Keratinocyte (primary cell): Measurements from ENCODE around the gene GATAD1. TPM values are rescaled to one million over a fixed set of nuclear protein-coding genes. Genes with fewer than 3 reads are reported as not detected.
"Not testable (repeated sequence)": the region's sequence is repeated elsewhere in the genome, so short reads cannot be mapped to it uniquely, and the experiment has no call there.

ENCODE experiments used
- DNase-seq: peaks from one replicate; pipeline ENCODE4 v3.0.0-alpha.2; 2011; ENCODE audit warnings: low read depth, missing footprints, low spot score
- FAIRE-seq: peaks from 2 replicates; lab custom pipeline; 2011; peaks lifted over from hg19 to GRCh38; lab: Jason Lieb, UNC
- H2AFZ ChIP-seq: 2 replicates; pipeline ENCODE4 v1.6.0; 2012; ENCODE audit warnings: low read length, control low read depth, inconsistent platforms; ENCODE audit not compliant: control insufficient read depth
- H3K27ac ChIP-seq: 2 replicates; pipeline ENCODE4 v1.5.1; 2011; ENCODE audit warnings: low read length; ENCODE audit not compliant: control insufficient read depth, insufficient read depth
- H3K27me3 ChIP-seq: 3 replicates; pipeline ENCODE4 v1.6.0; 2011; ENCODE audit warnings: low read length; ENCODE audit not compliant: control insufficient read depth, insufficient read depth; ENCODE audit errors: extremely low read depth
- H3K36me3 ChIP-seq, 2 experiments: 2 replicates in 1 of 2; 3 replicates in 1 of 2; pipeline ENCODE4 v1.5.1; 2011; ENCODE audit warnings: low read length in 2 of 2, mild to moderate bottlenecking in 1 of 2; ENCODE audit not compliant: control insufficient read depth in 2 of 2, insufficient read depth in 2 of 2; ENCODE audit errors: extremely low read depth in 1 of 2
- H3K4me1 ChIP-seq: 3 replicates; pipeline ENCODE4 v1.5.1; 2011; ENCODE audit warnings: low read length; ENCODE audit not compliant: control insufficient read depth, insufficient read depth; ENCODE audit errors: extremely low read depth
- H3K4me2 ChIP-seq: 3 replicates; pipeline ENCODE4 v1.6.0; 2011; ENCODE audit warnings: low read depth, low read length; ENCODE audit not compliant: control insufficient read depth, insufficient read depth; ENCODE audit errors: extremely low read depth
- H3K4me3 ChIP-seq, 3 experiments: fragments of 200-600 bp in 1 of 3; sonication (generic) in 1 of 3; 2 replicates in 2 of 3; 3 replicates in 1 of 3; pipeline ENCODE4 v1.5.1; 2011 to 2016; ENCODE audit warnings: low read length in 3 of 3, mild to moderate bottlenecking in 3 of 3, control low read depth in 2 of 3, inconsistent platforms in 1 of 3, low read depth in 1 of 3, mixed read lengths in 1 of 3, mixed run types in 1 of 3, moderate library complexity in 1 of 3; ENCODE audit not compliant: control insufficient read depth in 2 of 3, insufficient read depth in 2 of 3; ENCODE audit errors: extremely low read depth in 1 of 3
- H3K79me2 ChIP-seq: 2 replicates; pipeline ENCODE4 v1.6.0; 2012; ENCODE audit warnings: low read length; ENCODE audit not compliant: control insufficient read depth, insufficient read depth
- H3K9ac ChIP-seq: 3 replicates; pipeline ENCODE4 v1.6.0; 2011; ENCODE audit warnings: low read length; ENCODE audit not compliant: control insufficient read depth, insufficient read depth; ENCODE audit errors: extremely low read depth
- H3K9me1 ChIP-seq: 3 replicates; pipeline ENCODE4 v1.6.0; 2011; ENCODE audit warnings: low read length; ENCODE audit not compliant: control insufficient read depth, insufficient read depth; ENCODE audit errors: extremely low read depth
- H3K9me3 ChIP-seq: 2 replicates; pipeline ENCODE4 v1.5.1; 2012; ENCODE audit warnings: low read depth, low read length; ENCODE audit not compliant: control insufficient read depth
- H4K20me1 ChIP-seq: 3 replicates; pipeline ENCODE4 v1.6.0; 2011; ENCODE audit warnings: low read length; ENCODE audit not compliant: control insufficient read depth, insufficient read depth; ENCODE audit errors: extremely low read depth
- EZH2 ChIP-seq: IDR thresholded peaks from one replicate; pipeline ENCODE4 v1.6.1; 2012; ENCODE audit warnings: inconsistent platforms, mild to moderate bottlenecking, low read length, moderate library complexity
- dilution Hi-C: fragments of 300-500 bp; cut with MboI; formaldehyde crosslinking; loops from one replicate; pipeline ENCODE4 v1.7.0; 2020; ENCODE audit warnings: low sequenced_read_pairs; ENCODE audit not compliant: extremely low pct_ligation_motif_present
- polyA plus RNA-seq, 5 experiments: library from polyadenylated mRNA; depleted of rRNA in 3 of 5; stranded (reverse) in 3 of 5; stranded (forward) in 1 of 5; unstranded in 1 of 5; fragments of >200 nt; gene quantifications; 1 replicate in 1 of 5; 2 replicates in 3 of 5; 3 replicates in 1 of 5; pipeline versions ENCODE4 v1.2.1 to v1.2.3, GENCODE V29; 2011 to 2012; ENCODE audit warnings: missing spikeins in 2 of 5, low read depth in 1 of 5, low replicate concordance in 1 of 5
- TF ChIP-seq, protein P1 (sequence below), 3 experiments: IDR thresholded peaks in 1 of 3; conservative IDR thresholded peaks in 1 of 3; optimal IDR thresholded peaks in 1 of 3; 2 replicates in 2 of 3; 3 replicates in 1 of 3; pipeline versions ENCODE3 to v1.5.1; 2011; ENCODE audit warnings: low read length in 3 of 3, mild to moderate bottlenecking in 3 of 3, moderate library complexity in 2 of 3, control low read depth in 1 of 3, inconsistent platforms in 1 of 3; ENCODE audit not compliant: insufficient read depth in 2 of 3; ENCODE audit errors: extremely low read depth in 1 of 3

The GATAD1 gene
- polyA plus RNA-seq, 1 donor (not counting 4 experiments of a cell fraction or from before 2014, with no cell fraction given) = 16.5 TPM

DNA sequence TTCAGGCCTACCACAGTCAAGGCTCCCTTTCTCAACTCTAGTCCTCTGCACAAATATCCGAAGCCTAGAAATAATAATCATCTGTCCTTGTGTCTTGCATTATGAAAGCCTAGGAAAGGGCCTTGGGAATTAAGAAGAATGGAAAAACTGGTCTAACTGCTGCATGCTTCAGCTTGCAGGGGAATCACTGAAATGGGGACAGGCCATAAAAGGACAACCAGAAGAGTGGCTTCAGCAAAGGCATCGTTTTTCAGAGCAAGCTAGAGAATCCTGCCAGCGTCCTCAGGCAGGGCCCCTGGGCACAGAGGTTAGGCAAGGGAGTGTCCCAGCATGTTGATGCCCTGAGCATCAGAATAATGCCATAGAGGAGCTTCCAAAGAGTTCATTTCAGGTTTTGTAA, 17.2 kb downstream of the GATAD1 start:
- Histone ChIP-seq H2AFZ (peak overlapping the region; percentile 11), H3K4me2 (peak overlapping the region; percentile 45), H3K9ac (no peak overlapping the region), H3K9me1 (no peaks in the 10 kb centered on the region), H3K9me3 (no peaks in the 10 kb centered on the region), H3K27ac (no peak overlapping the region), H3K79me2 (no peaks in the 10 kb centered on the region), H3K27me3 (no peaks in the 10 kb centered on the region), H3K4me1 (peaks cover 13% of the 10 kb centered on the region), H3K36me3 (no peaks in the 10 kb centered on the region), H3K4me3 (no peak overlapping the region), H4K20me1 (no peaks in the 10 kb centered on the region)
- dilution Hi-C loops = no loop called here
- DNase-seq (no peak), FAIRE-seq (no peak)
- TF ChIP-seq, protein P1, sequence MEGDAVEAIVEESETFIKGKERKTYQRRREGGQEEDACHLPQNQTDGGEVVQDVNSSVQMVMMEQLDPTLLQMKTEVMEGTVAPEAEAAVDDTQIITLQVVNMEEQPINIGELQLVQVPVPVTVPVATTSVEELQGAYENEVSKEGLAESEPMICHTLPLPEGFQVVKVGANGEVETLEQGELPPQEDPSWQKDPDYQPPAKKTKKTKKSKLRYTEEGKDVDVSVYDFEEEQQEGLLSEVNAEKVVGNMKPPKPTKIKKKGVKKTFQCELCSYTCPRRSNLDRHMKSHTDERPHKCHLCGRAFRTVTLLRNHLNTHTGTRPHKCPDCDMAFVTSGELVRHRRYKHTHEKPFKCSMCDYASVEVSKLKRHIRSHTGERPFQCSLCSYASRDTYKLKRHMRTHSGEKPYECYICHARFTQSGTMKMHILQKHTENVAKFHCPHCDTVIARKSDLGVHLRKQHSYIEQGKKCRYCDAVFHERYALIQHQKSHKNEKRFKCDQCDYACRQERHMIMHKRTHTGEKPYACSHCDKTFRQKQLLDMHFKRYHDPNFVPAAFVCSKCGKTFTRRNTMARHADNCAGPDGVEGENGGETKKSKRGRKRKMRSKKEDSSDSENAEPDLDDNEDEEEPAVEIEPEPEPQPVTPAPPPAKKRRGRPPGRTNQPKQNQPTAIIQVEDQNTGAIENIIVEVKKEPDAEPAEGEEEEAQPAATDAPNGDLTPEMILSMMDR (optimal IDR thresholded peaks at IDR 0.05 in 1 of 3, IDR thresholded peaks at IDR 0.05 in 1 of 3, conservative IDR thresholded peaks at IDR 0.05 in 1 of 3; ENCODE audit: extremely low read depth in 1 of 3, insufficient read depth in 2 of 3, low read length in 3 of 3) = no peak
- TF ChIP-seq EZH2 = no peak

DNA sequence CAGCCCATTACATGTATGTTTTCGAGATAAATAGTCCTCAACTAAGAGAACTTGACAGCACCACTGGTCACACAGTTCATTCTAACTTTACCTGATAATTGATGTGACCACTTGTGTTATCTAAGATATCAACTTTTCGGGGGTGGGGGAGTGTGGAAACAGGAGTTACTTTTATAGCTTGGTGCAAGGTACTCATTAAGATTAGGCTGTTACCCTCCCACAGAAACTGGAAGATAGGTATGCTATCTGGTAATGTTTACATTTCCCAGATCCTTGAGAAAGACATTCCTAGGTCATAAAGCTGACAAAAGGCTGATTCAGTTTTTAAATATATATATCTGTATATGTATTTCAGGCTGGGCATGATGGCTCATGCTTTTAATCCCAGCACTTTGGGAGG, 19.4 kb downstream of the GATAD1 start:
- TF ChIP-seq, protein P1 (optimal IDR thresholded peaks at IDR 0.05 in 1 of 3, IDR thresholded peaks at IDR 0.05 in 1 of 3, conservative IDR thresholded peaks at IDR 0.05 in 1 of 3; ENCODE audit: extremely low read depth in 1 of 3, insufficient read depth in 2 of 3, low read length in 3 of 3) = no peak
- TF ChIP-seq EZH2 = no peak
- H3K4me1 ChIP-seq = peaks cover 8% of the 10 kb centered on the region
- H3K79me2 ChIP-seq = no peaks in the 10 kb centered on the region
- no peak overlapping the region for H3K4me3 ChIP-seq
- H3K9me1 ChIP-seq = no peaks in the 10 kb centered on the region
- H3K27me3 ChIP-seq = no peaks in the 10 kb centered on the region
- dilution Hi-C loops = no loop called here
- H3K4me2 ChIP-seq = no peak overlapping the region
- H2AFZ ChIP-seq = no peak overlapping the region
- H4K20me1 ChIP-seq = no peaks in the 10 kb centered on the region
- no peak overlapping the region for H3K9ac ChIP-seq
- DNase-seq (no peak), FAIRE-seq (no peak)
- no peaks in the 10 kb centered on the region for H3K36me3 ChIP-seq
- no peaks in the 10 kb centered on the region for H3K9me3 ChIP-seq
- no peak overlapping the region for H3K27ac ChIP-seq

- H3K4me3 ChIP-seq, H3K27ac ChIP-seq, H4K20me1 ChIP-seq, H3K27me3 ChIP-seq, H2AFZ ChIP-seq, FAIRE-seq, H3K9ac ChIP-seq, DNase-seq, H3K4me2 ChIP-seq, H3K9me1 ChIP-seq, H3K4me1 ChIP-seq, H3K79me2 ChIP-seq, dilution Hi-C loops, H3K9me3 ChIP-seq, H3K36me3 ChIP-seq: not testable (repeated sequence)
These were observed 21.3 kb downstream of the GATAD1 start for GRCh38 chr7:92468589-92468988.

- H3K9me3 ChIP-seq, FAIRE-seq, H3K9me1 ChIP-seq, H3K4me2 ChIP-seq, H2AFZ ChIP-seq, H3K27me3 ChIP-seq, H3K36me3 ChIP-seq, DNase-seq, dilution Hi-C loops, H3K4me3 ChIP-seq, H3K79me2 ChIP-seq, H3K9ac ChIP-seq, H3K4me1 ChIP-seq, H4K20me1 ChIP-seq, H3K27ac ChIP-seq: not testable (repeated sequence)
These were observed 26.7 kb downstream of the GATAD1 start for GRCh38 chr7:92473989-92474388.
